Measurements from ENCODE around the gene PRKN. TPM values are rescaled to one million over a fixed set of nuclear protein-coding genes. Genes with fewer than 3 reads are reported as not detected.

PRKN gene
- total and polyA plus RNA-seq, 9 of the 15 experiments (the other 6 are each of a cell fraction or from before 2014, with no cell fraction given): 0.03 to 0.96 (median 0.15) TPM; not detected in 2

- intact Hi-C loops (cut with micrococcal nuclease) (no loop called here), in situ Hi-C loops (cut with MboI) (no loop called here)
- FAIRE-seq: no peak
These were observed 532.1 kb downstream of the PRKN start for GRCh38 chr6:162195441-162195840.

GRCh38 chr6:162190981-162191380, 536.6 kb downstream of the PRKN start:
- no peaks in the 10 kb centered on the region for H3K79me2 ChIP-seq (ENCODE audit: control insufficient read depth, insufficient read depth, low read length)
- H3K36me3 ChIP-seq (ENCODE audit: control insufficient read depth, insufficient read depth, low read length): no peaks in the 10 kb centered on the region
- no TSS peak for BruUV-seq (replicated peaks)
- H3K4me1 ChIP-seq (replicated peaks in 1 of 2; ENCODE audit: control insufficient read depth in 2 of 2, insufficient read depth in 2 of 2, low read length in 2 of 2): no peaks in the 10 kb centered on the region
- no peak overlapping the region for H3K4me2 ChIP-seq (ENCODE audit: insufficient read depth, low read length)
- ChIA-PET CTCF (ENCODE audit: low intra/inter-chr PET ratio) (no interaction called here), POLR2A (no interaction called here)
- no peak overlapping the region for H3K9ac ChIP-seq (ENCODE audit: insufficient read depth in 1 of 2, low read depth in 2 of 2, low read length in 2 of 2)
- H3K4me3 ChIP-seq: no peak overlapping the region
- H3K9me3 ChIP-seq (replicated peaks; ENCODE audit: control insufficient read depth, insufficient read depth, low read depth, low read length): no peaks in the 10 kb centered on the region; the same call in 1 of the 2 replicates
- in situ Hi-C loops (cut with MboI): no loop called here
- DNase-seq (ENCODE audit: extremely low read depth in 1 of 4, low spot score in 3 of 4) (no peak), ATAC-seq (no peak), FAIRE-seq (no peak)
- no peaks in the 10 kb centered on the region for H3K9me1 ChIP-seq (ENCODE audit: control insufficient read depth, insufficient read depth, low read length)
- H3K27me3 ChIP-seq (ENCODE audit: control insufficient read depth in 2 of 2, insufficient read depth in 2 of 2, low read length in 2 of 2): no peaks in the 10 kb centered on the region
- intact Hi-C loops (cut with micrococcal nuclease): no loop called here
- no peak overlapping the region for H2AFZ ChIP-seq (ENCODE audit: low read depth, low read length)
- H3K27ac ChIP-seq (ENCODE audit: extremely low read depth, low read depth, low read length): no peak overlapping the region
- WGBS (ENCODE audit: insufficient coverage, low coverage, missing lambda C conversion rate): 2% methylated on average over 6 of the region's 6 CpGs
- H4K20me1 ChIP-seq (replicated peaks; ENCODE audit: control insufficient read depth, insufficient read depth, low read length): no peaks in the 10 kb centered on the region
- TF ChIP-seq PHF8 (IDR thresholded peaks at IDR 0.05; ENCODE audit: borderline replicate concordance, low read length) (no peak), C11orf30 (IDR thresholded peaks at IDR 0.05; ENCODE audit: low read depth) (no peak), HMGN3 (IDR thresholded peaks at IDR 0.05; ENCODE audit: borderline replicate concordance, extremely low read depth, insufficient read length, low read depth, low read length) (no peak), PYGO2 (tag; IDR thresholded peaks at IDR 0.05) (no peak), PML (IDR thresholded peaks at IDR 0.05; ENCODE audit: low read length) (no peak), BCLAF1 (IDR thresholded peaks at IDR 0.05; ENCODE audit: borderline replicate concordance in 1 of 2, control insufficient read depth in 1 of 2, low read depth in 2 of 2, low read length in 1 of 2) (no peak), IRF2 (CRISPR knock-in tag; IDR thresholded peaks at IDR 0.05) (no peak)

More at GRCh38 chr6:162195441-162195840, 532.1 kb downstream of the PRKN start:
- POLR2A ChIA-PET: no interaction called here
- BruUV-seq (replicated peaks): no TSS peak
- WGBS (ENCODE audit: insufficient coverage, low coverage, missing lambda C conversion rate): 0% methylated on average over 2 of the region's 2 CpGs
- CTCF ChIA-PET (ENCODE audit: low intra/inter-chr PET ratio): no interaction called here
- Histone ChIP-seq H3K27me3 (ENCODE audit: control insufficient read depth in 2 of 2, insufficient read depth in 2 of 2, low read length in 2 of 2) (no peaks in the 10 kb centered on the region), H3K4me1 (replicated peaks in 1 of 2; ENCODE audit: control insufficient read depth in 2 of 2, insufficient read depth in 2 of 2, low read length in 2 of 2) (no peaks in the 10 kb centered on the region), H3K79me2 (ENCODE audit: control insufficient read depth, insufficient read depth, low read length) (no peaks in the 10 kb centered on the region), H3K27ac (ENCODE audit: extremely low read depth, low read depth, low read length) (no peak overlapping the region), H2AFZ (ENCODE audit: low read depth, low read length) (no peak overlapping the region), H3K9me3 (replicated peaks; ENCODE audit: control insufficient read depth, insufficient read depth, low read depth, low read length) (no peaks in the 10 kb centered on the region; the same call in 1 of the 2 replicates), H3K9ac (ENCODE audit: insufficient read depth in 1 of 2, low read depth in 2 of 2, low read length in 2 of 2) (no peak overlapping the region), H3K4me2 (ENCODE audit: insufficient read depth, low read length) (no peak overlapping the region), H3K36me3 (ENCODE audit: control insufficient read depth, insufficient read depth, low read length) (no peaks in the 10 kb centered on the region), H3K4me3 (no peak overlapping the region), H3K9me1 (ENCODE audit: control insufficient read depth, insufficient read depth, low read length) (no peaks in the 10 kb centered on the region), H4K20me1 (replicated peaks; ENCODE audit: control insufficient read depth, insufficient read depth, low read length) (no peaks in the 10 kb centered on the region)
- ATAC-seq: no peak
- TF ChIP-seq ZNF449 (CRISPR knock-in tag; IDR thresholded peaks at IDR 0.05) (no peak), SP2 (IDR thresholded peaks at IDR 0.05; ENCODE audit: extremely low read depth, low read depth, low read length, poor library complexity, severe bottlenecking) (no peak)
- DNase-seq (ENCODE audit: extremely low read depth in 1 of 4, low spot score in 3 of 4): no peak
